Peyer's patch (tissue), 4 donors: ENCODE measurements around the gene P3H4. TPM values are rescaled to one million over a fixed set of nuclear protein-coding genes. Genes with fewer than 3 reads are reported as not detected.

Experiments used
- DNase-seq, 3 donors: peaks; one replicate each; pipeline ENCODE4 v3.0.0-alpha.2; 2017 to 2019
- H3K27ac ChIP-seq, 4 donors: fragments of 200-600 bp; sonication (generic); one replicate each; pipeline ENCODE4 v1.5.1; 2016 to 2019
- H3K27me3 ChIP-seq, 2 donors: fragments of 200-600 bp; sonication (generic); one replicate each; pipeline ENCODE4 v1.5.1; 2019
- H3K36me3 ChIP-seq, 3 donors: fragments of 200-600 bp; sonication (generic); one replicate each; pipeline ENCODE4 v1.5.1; 2016 to 2019
- H3K4me1 ChIP-seq, 4 donors: fragments of 200-600 bp; sonication (generic); one replicate each; pipeline ENCODE4 v1.5.1; 2016 to 2019
- H3K4me3 ChIP-seq, 4 donors: fragments of 200-600 bp; sonication (generic); 1 replicate in 3 of 4; 2 replicates in 1 of 4; pipeline ENCODE4 v1.5.1; 2016 to 2019; ENCODE audit warnings: mild to moderate bottlenecking in 1 of 4
- H3K9me3 ChIP-seq, 4 donors: fragments of 200-600 bp; sonication (generic); one replicate each; pipeline ENCODE4 v1.5.1; 2016 to 2019; ENCODE audit warnings: mild to moderate bottlenecking in 1 of 4
- POLR2A ChIP-seq, 2 donors: fragments of 450-650 bp; IDR thresholded peaks; one replicate each; pipeline ENCODE4 v1.5.1; 2017; ENCODE audit warnings: antibody characterized with exemption in 2 of 2, mild to moderate bottlenecking in 2 of 2, moderate library complexity in 2 of 2
- total RNA-seq, 4 donors: library from RNA; depleted of rRNA; stranded (reverse); fragments of >200 nt; gene quantifications; one replicate each; pipeline ENCODE4 v1.1.0, GENCODE V29; 2016
- TF ChIP-seq, protein P1 (sequence below), 6 experiments: fragments of 450-650 bp in 4 of 6; fragments of 200-600 bp in 2 of 6; sonication (generic) in 1 of 6; IDR thresholded peaks; one replicate each; pipeline ENCODE4 v1.5.1; 2017 to 2019; ENCODE audit warnings: antibody characterized with exemption in 6 of 6, mild to moderate bottlenecking in 3 of 6, moderate library complexity in 1 of 6

The P3H4 gene
- total RNA-seq, 4 donors from 2014 or later: 9.5 to 23.1 (median 18.0) TPM

DNA sequence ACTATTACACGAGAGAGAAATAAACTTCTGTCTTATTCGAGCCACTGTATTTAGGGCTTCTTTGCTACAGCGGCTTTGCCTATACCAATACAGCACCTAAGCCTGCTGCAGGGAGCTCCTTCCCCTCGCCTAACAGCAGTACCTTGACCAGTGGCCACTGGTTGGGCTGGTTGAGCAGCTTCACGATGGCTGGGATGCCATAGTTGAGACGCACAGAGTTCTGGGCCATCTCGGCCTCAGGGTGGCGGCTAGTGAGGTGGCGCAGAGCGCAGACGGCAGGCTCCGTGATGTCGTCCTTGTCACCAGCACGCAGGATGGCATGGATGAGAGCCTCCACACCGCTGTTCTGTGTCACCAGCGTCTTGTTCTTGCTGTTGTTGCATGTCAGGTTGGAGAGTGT lies 48.9 kb downstream of the P3H4 start:
- DNase-seq: no peak
- Histone ChIP-seq H3K27ac (no peak overlapping the region), H3K4me3 (no peak overlapping the region), H3K9me3 (no peaks in the 10 kb centered on the region), H3K4me1 (no peaks in the 10 kb centered on the region), H3K27me3 (no peaks in the 10 kb centered on the region), H3K36me3 (peaks cover 0 to 99% (median 0%) of the 10 kb centered on the region in 3 donors)
- no peak for TF ChIP-seq POLR2A (IDR thresholded peaks at IDR 0.05)
- TF ChIP-seq, protein P1, sequence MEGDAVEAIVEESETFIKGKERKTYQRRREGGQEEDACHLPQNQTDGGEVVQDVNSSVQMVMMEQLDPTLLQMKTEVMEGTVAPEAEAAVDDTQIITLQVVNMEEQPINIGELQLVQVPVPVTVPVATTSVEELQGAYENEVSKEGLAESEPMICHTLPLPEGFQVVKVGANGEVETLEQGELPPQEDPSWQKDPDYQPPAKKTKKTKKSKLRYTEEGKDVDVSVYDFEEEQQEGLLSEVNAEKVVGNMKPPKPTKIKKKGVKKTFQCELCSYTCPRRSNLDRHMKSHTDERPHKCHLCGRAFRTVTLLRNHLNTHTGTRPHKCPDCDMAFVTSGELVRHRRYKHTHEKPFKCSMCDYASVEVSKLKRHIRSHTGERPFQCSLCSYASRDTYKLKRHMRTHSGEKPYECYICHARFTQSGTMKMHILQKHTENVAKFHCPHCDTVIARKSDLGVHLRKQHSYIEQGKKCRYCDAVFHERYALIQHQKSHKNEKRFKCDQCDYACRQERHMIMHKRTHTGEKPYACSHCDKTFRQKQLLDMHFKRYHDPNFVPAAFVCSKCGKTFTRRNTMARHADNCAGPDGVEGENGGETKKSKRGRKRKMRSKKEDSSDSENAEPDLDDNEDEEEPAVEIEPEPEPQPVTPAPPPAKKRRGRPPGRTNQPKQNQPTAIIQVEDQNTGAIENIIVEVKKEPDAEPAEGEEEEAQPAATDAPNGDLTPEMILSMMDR (IDR thresholded peaks at IDR 0.05): no peak

DNA sequence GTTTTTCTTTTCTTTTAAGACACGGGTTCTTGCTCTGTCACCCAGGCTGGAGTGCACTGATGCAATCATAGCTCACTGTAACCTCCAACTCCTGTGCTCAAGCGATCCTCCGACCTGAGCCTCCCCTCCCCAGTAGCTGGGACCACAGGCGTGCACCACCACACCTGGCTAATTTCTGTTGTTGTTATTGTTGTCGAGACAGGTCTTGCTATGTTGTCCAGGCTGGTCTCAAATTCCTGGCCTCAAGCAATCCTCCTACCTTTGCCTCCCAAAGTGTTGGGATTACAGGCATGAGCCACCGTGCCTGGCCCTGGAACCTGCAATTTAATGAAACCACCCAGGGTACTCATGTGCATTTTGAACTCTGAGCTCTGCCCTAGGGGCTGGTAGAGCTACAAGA lies 49.4 kb downstream of the P3H4 start:
- DNase-seq: no peak
- H3K36me3 ChIP-seq: peaks cover 0 to 99% (median 0%) of the 10 kb centered on the region in 3 donors

DNA sequence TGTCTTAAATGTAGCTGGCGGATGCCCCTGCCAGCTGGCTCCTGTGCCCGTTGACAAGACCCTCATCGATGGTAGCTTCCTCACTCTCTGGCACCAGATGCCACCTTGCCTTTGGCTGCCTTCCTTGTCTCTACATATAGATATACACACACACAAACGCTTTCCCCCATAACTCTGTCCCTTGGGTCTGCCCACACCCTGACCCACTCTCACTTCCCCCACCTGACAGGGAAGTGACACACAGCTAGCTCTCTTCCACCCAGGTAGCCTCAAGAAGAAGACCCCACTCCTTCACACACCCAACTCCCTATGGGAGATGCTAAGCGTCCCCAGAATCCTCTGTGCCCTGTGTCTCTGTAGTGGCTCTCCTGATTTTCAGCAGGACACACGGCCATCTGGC lies 50.9 kb downstream of the P3H4 start:
- Histone ChIP-seq H3K9me3 (no peaks in the 10 kb centered on the region), H3K27me3 (no peaks in the 10 kb centered on the region), H3K27ac (no peak overlapping the region), H3K4me1 (no peaks in the 10 kb centered on the region), H3K4me3 (no peak overlapping the region), H3K36me3 (peaks cover 0 to 97% (median 0%) of the 10 kb centered on the region in 3 donors)
- TF ChIP-seq, protein P1 (IDR thresholded peaks at IDR 0.05): no peak
- no peak for TF ChIP-seq POLR2A (IDR thresholded peaks at IDR 0.05)
- DNase-seq: no peak

More for the DNA sequence above, 49.4 kb downstream of the P3H4 start:
- H3K27me3 ChIP-seq: no peaks in the 10 kb centered on the region
- H3K9me3 ChIP-seq: no peaks in the 10 kb centered on the region
- H3K27ac ChIP-seq: no peak overlapping the region
- no peak for TF ChIP-seq POLR2A (IDR thresholded peaks at IDR 0.05)
- TF ChIP-seq, protein P1 (IDR thresholded peaks at IDR 0.05): no peak
- no peaks in the 10 kb centered on the region for H3K4me1 ChIP-seq
- H3K4me3 ChIP-seq: no peak overlapping the region

DNA sequence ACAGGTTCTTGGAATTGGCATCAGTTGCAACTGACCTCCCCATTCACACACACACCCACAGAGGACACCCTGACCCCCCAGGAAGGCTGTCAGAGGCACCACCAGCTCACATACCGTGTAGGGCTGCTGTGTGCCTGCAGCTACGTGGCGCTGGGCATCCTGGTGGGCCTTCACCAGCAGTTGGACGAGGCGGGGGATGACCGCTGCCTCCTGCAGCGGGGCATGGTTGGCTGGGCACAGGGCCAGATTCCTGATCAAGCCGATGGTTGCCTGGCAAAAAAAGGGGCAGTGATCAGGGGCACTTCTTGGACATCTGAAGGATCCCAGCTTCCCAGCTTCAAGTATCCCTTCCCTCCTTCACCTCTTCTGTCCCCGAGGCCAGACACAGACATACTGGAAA lies 53.1 kb downstream of the P3H4 start:
- TF ChIP-seq, protein P1 (IDR thresholded peaks at IDR 0.05): no peak
- TF ChIP-seq POLR2A (IDR thresholded peaks at IDR 0.05): no peak
- Histone ChIP-seq H3K4me3 (no peak overlapping the region), H3K27me3 (no peaks in the 10 kb centered on the region), H3K36me3 (peaks cover 0 to 97% (median 0%) of the 10 kb centered on the region in 3 donors), H3K9me3 (no peaks in the 10 kb centered on the region), H3K4me1 (no peaks in the 10 kb centered on the region), H3K27ac (no peak overlapping the region)
- no peak for DNase-seq

DNA sequence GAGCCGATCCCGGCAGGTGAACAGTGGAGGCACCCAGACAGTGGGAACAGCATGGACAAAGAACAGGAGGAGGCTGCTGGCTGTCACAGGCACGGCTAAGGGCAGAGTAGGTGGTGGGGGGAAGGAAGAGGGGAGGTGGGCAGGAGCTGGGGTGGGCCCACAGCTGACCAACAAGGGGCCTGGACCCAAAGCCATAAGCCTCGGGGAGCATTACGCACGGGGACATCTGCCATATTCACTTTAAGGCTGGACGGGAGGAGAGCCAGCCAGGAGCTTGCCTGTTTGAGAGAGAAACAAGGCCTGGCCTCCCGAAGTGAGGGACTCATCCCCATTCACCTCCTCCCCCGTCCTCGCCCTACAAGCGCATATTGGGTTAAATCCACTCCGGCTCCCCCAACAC lies 57.7 kb downstream of the P3H4 start:
- H3K36me3 ChIP-seq: peaks cover 0 to 53% (median 0%) of the 10 kb centered on the region in 3 donors
- no peaks in the 10 kb centered on the region for H3K27me3 ChIP-seq
- no peak overlapping the region for H3K27ac ChIP-seq
- H3K9me3 ChIP-seq: no peaks in the 10 kb centered on the region
- no peak overlapping the region for H3K4me3 ChIP-seq
- TF ChIP-seq, protein P1 (IDR thresholded peaks at IDR 0.05): no peak
- TF ChIP-seq POLR2A (IDR thresholded peaks at IDR 0.05): no peak
- no peak for DNase-seq
- H3K4me1 ChIP-seq: no peaks in the 10 kb centered on the region

Other genes starting within 250 kb of the P3H4 start
- not detected for gene KRT9, start 239.9 kb downstream of the P3H4 start, total RNA-seq
- gene KRT14, start 225.1 kb downstream of the P3H4 start, total RNA-seq: 1 to 10 TPM; 3.4 to 8.9 (median 6.3) TPM
- gene KRT16, start 199.2 kb downstream of the P3H4 start, total RNA-seq: not detected
- gene KRT17, start 187.4 kb downstream of the P3H4 start, total RNA-seq: 1 to 10 TPM in 1 of 4 donors, not detected in 3; 2.7 TPM
- gene EIF1, start 123.1 kb downstream of the P3H4 start, total RNA-seq: 100 to 1,000 TPM; 123 to 226 (median 188) TPM
- not detected for gene GAST, start 99.6 kb downstream of the P3H4 start, total RNA-seq
- gene HAP1, start 77.3 kb downstream of the P3H4 start, total RNA-seq: 1 to 10 TPM in 1 of 4 donors, under 1 TPM in 1, not detected in 2; 0.94 to 5.0 TPM
- gene JUP, start 25.2 kb downstream of the P3H4 start, total RNA-seq: 100 to 1,000 TPM; 229 to 585 (median 505) TPM
- gene FKBP10, start 1.1 kb upstream of the P3H4 start, total RNA-seq: 100 to 1,000 TPM in 1 of 4 donors, 10 to 100 TPM in 2, 1 to 10 TPM in 1; 7.2 to 130 (median 11.2) TPM
- gene NT5C3B, start 24.3 kb upstream of the P3H4 start, total RNA-seq: 10 to 100 TPM in 3 of 4 donors, 1 to 10 TPM in 1; 5.8 to 40.4 (median 20.1) TPM
- not detected for gene KLHL10, start 25.9 kb upstream of the P3H4 start, total RNA-seq
- 10 to 100 TPM in 1 of 4 donors, 1 to 10 TPM in 3; 7.4 to 10.5 (median 7.7) TPM for gene KLHL11, start 53.5 kb upstream of the P3H4 start, total RNA-seq
- gene ACLY, start 107.0 kb upstream of the P3H4 start, total RNA-seq: 100 to 1,000 TPM in 1 of 4 donors, 10 to 100 TPM in 3; 54.5 to 108 (median 74.0) TPM
- 1 to 10 TPM in 1 of 4 donors, not detected in 3; 2.1 TPM for gene ODAD4, start 118.7 kb upstream of the P3H4 start, total RNA-seq
- 10 to 100 TPM; 24.7 to 76.7 (median 43.4) TPM for gene CNP, start 154.8 kb upstream of the P3H4 start, total RNA-seq
- gene DNAJC7, start 205.5 kb upstream of the P3H4 start, total RNA-seq: 10 to 100 TPM; 51.0 to 80.9 (median 70.7) TPM
- gene NKIRAS2, start 208.1 kb upstream of the P3H4 start, total RNA-seq: 10 to 100 TPM; 22.1 to 38.1 (median 31.1) TPM
- gene C17orf113, start 238.7 kb upstream of the P3H4 start, total RNA-seq: 1 to 10 TPM in 3 of 4 donors, not detected in 1; 1.6 to 8.6 (median 3.2) TPM